Activated CD4-positive, alpha-beta T cell treated with anti-CD3 and anti-CD28 coated beads for 48 hours (primary cell): ENCODE data around the gene PYGO2.
"Not testable (repeated sequence)": the region's sequence is repeated elsewhere in the genome, so short reads cannot be mapped to it uniquely, and the experiment has no call there.

ENCODE experiments used
- DNase-seq: peaks from one replicate; pipeline ENCODE4 v3.0.0-alpha.2; 2020

Gene PYGO2

DNA sequence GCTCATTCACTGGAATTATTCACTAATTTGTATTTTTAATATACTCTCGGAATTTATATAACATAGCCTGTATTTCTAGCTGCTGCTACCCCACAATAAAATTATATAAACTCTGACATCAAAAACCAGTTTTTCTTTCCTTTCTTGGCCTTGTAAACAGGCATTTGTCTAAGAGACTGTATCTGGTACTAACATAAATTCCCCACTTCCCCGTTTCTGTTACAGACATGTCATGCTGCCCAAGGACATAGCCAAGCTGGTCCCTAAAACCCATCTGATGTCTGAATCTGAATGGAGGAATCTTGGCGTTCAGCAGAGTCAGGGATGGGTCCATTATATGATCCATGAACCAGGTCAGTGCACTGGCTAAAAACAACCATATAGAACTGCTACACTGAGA is 16.2 kb upstream of the PYGO2 start:
- DNase-seq: not testable (repeated sequence)

- DNase-seq: peak; percentile 73
These were observed 14.0 kb upstream of the PYGO2 start for GRCh38 chr1:154975409-154976059.

DNA sequence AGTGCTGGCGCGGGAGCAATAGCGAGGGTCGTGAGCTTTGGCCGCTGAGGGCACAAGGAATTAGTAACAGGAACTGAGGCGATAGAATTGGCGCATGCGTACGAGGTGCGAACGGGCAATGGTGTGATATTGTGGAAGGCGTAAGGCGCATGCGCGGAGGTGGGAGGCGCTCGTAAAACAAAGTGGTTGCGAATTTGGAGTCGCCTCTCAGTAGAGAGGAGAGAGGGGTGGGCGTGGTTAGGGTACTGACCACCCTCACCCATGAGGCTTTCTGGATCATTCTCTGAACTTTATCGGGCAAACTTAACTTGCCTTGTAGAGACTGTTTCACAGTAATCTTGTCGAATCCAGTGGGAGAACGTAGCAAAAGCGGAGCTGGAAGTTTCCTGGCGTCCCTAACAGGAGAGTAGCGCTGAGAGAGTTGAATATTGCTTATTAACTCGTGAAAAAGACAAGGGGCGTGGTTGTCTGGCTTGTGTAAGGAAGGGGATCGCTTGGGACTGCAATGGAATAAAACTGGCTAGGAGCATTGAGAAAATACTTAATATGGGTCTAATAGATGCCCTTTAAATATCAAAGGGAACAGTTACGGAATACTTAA is 13.3 kb upstream of the PYGO2 start:
- peak; percentile 96 for DNase-seq

GRCh38 chr1:154974102-154974807 is 12.7 kb upstream of the PYGO2 start, which contains the start of gene CKS1B:
CKS1B (plus strand) TSS chr1:154974681; CDS start chr1:154974746, 65 bp downstream.
- peak; percentile 97 for DNase-seq

DNA sequence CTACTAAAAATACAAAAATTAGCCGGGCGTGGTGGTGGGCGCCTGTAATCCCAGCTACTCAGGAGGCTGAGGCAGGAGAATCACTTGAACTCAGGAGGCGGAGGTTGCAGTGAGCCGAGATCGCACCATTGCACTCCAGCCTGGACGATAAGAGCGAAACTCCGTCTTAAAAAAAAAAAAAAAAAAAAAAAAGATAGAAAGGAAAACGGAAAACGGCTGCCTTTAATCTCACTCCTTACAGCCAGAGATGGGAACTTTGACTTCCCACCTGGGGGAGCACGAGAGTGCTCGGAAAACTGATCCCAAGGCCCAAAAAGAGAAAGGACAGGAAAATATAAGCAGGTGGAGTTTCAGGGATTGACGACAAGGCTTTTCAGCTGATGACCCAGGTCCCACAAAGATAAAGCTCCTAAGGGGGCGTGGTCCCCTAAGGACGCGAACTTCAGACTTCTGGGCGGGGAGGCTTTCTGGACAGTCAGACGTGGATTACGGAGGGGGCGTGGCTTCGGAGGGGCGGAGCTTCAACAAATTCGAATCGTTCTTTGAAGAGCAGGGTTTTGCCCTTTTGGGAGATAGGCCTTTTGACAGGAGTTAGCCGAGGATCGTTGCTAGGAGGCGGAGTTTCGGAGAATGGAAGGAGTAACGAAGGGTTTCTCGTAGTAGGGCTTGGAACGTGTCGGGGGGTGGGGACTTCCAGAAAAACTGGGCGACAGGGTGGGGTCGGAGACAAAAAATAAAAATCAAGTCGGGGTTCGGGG is 11.9 kb upstream of the PYGO2 start:
- DNase-seq: peak; percentile 98

- DNase-seq: no peak
These were observed 11.1 kb upstream of the PYGO2 start for GRCh38 chr1:154972517-154973343.

- no peak for DNase-seq
These were observed 10.6 kb upstream of the PYGO2 start for GRCh38 chr1:154972213-154972516.

GRCh38 chr1:154971341-154971998 is 9.9 kb upstream of the PYGO2 start:
- DNase-seq: no peak

DNA sequence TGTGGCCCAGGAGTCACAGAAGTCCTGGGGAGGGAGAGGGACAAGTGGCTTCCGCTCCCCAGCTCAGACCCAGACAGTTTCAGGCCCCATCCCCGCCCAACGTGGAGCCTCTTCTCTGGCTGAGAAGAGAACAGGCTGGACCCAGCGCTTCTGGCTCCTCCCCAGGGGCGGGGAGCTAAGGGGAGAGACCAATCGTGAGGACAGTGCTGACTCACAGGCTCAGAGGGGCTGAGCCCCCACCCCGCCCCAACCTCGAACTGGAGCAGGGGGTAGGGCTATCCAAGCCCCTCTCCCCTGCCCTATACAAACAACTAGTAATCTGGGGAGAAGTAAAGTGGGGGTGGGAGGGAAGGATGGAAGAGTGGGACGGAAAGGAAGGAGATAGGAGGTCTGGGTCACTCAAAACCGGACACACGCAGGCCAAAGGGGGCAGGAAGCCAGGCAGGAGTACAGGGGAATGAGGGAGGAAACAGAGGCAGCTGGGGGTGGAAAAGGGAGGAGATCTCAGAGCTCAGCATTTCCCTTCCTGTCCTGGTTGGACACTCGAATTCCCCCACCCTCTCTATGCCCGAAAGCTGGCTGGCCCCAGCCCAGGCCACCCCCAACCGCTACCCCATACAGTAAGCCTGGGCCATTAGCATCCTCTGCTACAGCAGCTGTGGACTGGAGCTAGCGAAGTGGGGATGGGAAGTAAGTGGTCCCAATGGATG is 9.2 kb upstream of the PYGO2 start, which contains the start of gene SHC1:
Gene SHC1, minus strand, starts transcription at position 117 of the 710 bp plus-strand sequence. CDS start 221 bp downstream, outside the sequence.
- peak; percentile 70 for DNase-seq

GRCh38 chr1:154969860-154970452 is 8.4 kb upstream of the PYGO2 start:
- no peak for DNase-seq

DNA sequence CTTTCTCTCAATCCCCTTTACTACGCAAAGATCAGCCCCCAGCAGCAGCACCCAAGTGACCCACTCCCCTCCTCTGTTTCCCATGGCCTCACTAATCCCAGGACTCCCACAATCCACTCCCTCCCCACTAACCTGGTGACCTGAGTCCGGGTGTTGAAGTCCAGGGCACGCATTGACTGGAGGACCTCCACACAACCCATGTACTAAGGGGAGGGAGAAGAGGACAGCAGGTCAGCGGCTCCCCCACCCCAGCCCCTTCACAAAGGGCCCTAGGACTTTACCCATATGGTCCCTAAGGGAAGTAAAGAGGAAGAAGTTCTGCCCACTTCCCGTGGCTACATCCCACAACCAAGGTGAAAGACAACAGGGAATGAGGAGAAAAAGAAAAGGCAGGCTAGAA is 7.7 kb upstream of the PYGO2 start:
- DNase-seq: no peak

- DNase-seq: no peak
These were observed 7.1 kb upstream of the PYGO2 start for GRCh38 chr1:154968731-154969130.

GRCh38 chr1:154967331-154967950 is 5.9 kb upstream of the PYGO2 start:
- no peak for DNase-seq

DNA sequence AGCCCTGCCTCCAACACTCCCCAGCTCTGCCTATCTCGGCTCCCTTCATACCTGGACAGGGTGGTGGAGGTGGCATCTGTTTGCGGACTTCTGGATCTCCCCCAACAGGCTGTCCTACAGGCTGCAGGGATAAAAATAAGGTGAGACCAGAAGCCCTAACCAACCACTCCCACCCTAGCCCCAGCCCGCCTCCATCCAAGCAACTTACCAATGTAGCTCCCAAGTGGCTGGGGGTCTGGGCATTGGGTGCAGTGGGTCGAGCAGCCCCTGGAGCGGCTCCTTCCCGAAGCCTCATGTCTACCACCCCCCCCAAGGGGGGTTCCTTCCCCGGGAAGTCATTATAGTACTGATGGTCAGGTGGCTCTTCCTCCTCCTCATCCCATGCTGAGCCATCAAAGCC is 4.5 kb upstream of the PYGO2 start:
- no peak for DNase-seq

DNA sequence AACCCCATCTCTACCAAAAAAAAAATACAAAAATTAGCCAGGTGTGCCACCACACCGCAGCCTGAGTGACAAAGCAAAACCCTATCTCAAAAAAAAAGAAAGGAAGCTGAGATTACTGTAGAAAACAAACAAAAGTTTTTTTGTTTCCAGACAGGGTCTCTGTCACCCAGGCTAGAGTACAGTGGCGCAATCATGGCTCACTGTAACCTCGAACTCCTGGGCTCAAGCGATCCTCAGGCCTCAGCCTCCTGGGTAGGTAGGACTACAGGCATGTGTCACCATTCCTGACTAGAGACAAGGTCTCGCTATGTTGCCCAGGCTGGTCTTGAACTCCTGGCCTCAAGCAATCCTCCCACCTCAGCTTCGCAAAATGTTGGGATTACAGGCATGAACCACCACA is 2.8 kb upstream of the PYGO2 start:
- no peak for DNase-seq

DNA sequence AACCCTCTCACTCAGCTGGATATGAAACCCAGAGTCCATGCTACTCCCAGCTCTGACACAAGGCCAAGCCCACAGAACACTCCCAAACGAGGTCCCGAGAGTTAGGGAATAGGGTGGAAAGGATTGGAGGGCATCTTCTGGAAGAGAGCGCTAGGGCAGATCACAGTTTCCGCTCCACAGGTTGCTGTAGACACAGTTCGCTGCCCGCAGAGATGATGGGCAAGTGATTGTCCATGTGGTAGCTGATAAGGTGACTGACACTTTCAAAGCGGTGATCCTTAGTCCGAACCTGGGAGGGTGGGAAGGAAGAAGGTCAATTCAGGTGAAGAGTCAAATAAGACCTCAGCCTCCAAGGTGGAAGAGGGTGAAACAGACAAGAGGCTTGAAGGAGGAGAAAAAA is 2.1 kb upstream of the PYGO2 start:
- no peak for DNase-seq

DNA sequence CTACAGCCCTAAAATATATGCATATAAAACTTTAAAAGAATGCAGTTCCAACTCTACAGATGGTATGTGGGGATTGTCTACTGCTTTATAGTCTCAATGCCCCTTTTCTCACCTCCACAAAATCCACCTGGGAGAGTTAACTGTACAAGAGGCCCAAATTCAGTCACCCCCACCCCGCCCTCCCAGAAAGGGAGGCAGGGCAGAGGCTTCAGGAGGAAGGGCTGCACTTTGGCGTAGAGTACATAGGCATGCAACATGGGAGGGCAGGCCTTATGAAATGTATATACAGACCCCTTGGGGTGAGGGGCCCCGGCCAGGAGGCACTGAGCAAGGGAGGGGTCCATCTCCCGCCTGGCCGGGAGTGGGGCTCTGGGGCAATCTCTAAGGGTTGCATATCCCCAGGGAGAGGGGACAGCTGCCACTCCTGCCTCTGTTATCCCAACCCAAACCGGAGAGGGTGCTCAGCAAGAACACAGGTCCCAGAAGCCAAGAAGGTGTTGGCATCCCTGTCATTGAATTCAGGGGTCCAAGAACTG is 1.3 kb upstream of the PYGO2 start:
- DNase-seq: no peak

- DNase-seq: no peak
These were observed 671 bp upstream of the PYGO2 start for GRCh38 chr1:154962156-154962749.

DNA sequence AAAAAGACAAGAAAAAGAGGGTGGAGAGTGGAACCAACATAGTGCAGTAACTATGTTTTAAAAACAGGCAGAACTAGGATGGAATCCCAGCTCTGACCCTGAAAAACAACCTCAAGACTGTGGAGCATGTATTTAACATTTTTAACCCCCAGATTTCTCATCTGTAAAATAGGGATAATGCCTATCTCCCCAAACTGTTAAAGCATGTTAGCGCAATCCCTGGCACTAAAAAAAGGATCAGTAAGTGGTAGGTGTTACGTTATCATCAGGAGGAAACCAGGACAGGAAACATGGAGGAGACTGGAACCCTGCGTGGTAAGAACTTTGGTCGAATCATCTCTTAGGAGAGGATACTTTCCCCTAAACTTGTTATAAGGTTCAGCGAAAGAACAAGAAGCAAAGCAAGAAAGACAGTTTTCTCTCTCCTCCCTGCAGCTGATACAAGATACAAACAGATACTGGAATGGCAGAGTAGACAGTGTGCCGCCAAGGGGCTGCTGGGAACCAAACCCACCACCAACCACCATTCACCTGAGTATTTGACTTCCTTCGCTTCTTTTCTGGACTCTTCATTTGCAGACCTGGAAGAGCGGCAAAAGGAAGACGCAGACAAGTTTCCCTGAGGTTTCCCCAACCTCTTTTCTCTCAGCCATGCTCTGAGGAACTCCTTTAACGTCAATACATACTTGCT is 991 bp downstream of the PYGO2 start:
- no peak for DNase-seq
